HAP-1 (cell line): ENCODE data around the gene FBXO24.

Experiments used
- DNase-seq, 2 experiments: peaks; one replicate each; pipeline ENCODE4 v3.0.0-alpha.2; 2016 to 2020; ENCODE audit warnings: low spot score in 2 of 2
- H3K27me3 ChIP-seq: fragments of 250-450 bp; sonication (Bioruptor Pico); 2 replicates; pipeline ENCODE4 v1.5.1; 2020; ENCODE audit warnings: low read depth, mild to moderate bottlenecking, moderate library complexity
- H3K36me3 ChIP-seq: fragments of 250-450 bp; sonication (Bioruptor Pico); replicated peaks from 2 replicates; pipeline ENCODE4 v1.5.1; 2020; ENCODE audit warnings: mild to moderate bottlenecking
- H3K4me1 ChIP-seq: fragments of 250-450 bp; sonication (Bioruptor Pico); 2 replicates; pipeline ENCODE4 v1.5.1; 2020; ENCODE audit warnings: mild to moderate bottlenecking
- H3K4me3 ChIP-seq: fragments of 250-450 bp; sonication (Bioruptor Pico); 2 replicates; pipeline ENCODE4 v1.5.1; 2020; ENCODE audit warnings: mild to moderate bottlenecking, moderate library complexity
- H3K9me3 ChIP-seq: fragments of 250-450 bp; sonication (Bioruptor Pico); 2 replicates; pipeline ENCODE4 v1.5.1; 2020; ENCODE audit warnings: mild to moderate bottlenecking, moderate library complexity
- in situ Hi-C: fragments of 300-500 bp; cut with MboI; formaldehyde crosslinking; loops from 3 replicates; pipeline ENCODE4 v1.14.3; 2020; ENCODE audit warnings: low sequenced_read_pairs, inconsistent platforms, mixed read lengths

FBXO24 gene

DNA sequence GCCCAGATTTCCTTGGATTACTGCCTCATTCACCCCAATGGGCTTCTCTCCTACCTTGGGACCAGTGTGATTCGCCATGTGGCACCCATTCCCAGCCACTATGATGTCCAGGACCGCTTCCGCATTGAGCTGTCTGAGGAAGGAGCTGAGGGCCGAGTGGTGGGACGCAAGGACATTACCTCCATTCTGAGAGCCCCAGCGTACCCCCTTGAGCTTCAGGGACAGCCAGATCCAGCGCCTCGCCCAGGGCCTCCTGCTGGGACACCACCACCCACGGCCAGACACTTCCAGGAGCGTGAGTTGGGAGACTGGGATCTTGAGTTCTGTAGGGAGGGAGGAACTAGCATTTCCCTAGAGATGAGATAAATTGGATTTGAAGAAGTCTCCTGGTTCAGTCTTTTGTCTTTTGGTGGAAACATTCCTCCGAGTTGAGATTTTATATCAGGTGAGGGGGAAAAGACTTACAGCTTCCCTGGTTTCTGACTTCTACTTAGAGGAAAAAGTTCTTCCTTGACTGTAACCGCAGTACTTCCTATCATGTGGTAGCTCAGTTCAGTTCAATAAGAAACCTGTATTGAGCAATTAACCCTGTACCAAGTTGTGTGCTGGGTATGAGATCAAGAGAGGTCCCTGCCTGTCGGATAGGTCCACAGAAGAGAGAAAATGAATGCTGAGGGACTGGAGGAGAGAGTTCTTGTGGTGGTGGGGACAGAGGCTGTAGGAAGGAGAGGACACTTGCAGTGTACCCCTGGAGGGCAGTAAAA is 27.5 kb downstream of the FBXO24 start:
- H3K4me1 ChIP-seq: peaks cover 12% of the 10 kb centered on the region
- in situ Hi-C loops: no loop called here
- no peaks in the 10 kb centered on the region for H3K27me3 ChIP-seq
- no peaks in the 10 kb centered on the region for H3K9me3 ChIP-seq
- DNase-seq: no peak
- peak overlapping the region; percentile 68 for H3K4me3 ChIP-seq
- no peaks in the 10 kb centered on the region for H3K36me3 ChIP-seq

GRCh38 chr7:100614308-100614861 is 28.3 kb downstream of the FBXO24 start:
- peaks cover 12% of the 10 kb centered on the region for H3K4me1 ChIP-seq
- no peaks in the 10 kb centered on the region for H3K9me3 ChIP-seq
- no peaks in the 10 kb centered on the region for H3K27me3 ChIP-seq
- in situ Hi-C loops: no loop called here
- H3K4me3 ChIP-seq: no peak overlapping the region
- no peak for DNase-seq
- no peaks in the 10 kb centered on the region for H3K36me3 ChIP-seq

GRCh38 chr7:100620239-100620638 is 34.1 kb downstream of the FBXO24 start:
- Histone ChIP-seq H3K36me3 (no peaks in the 10 kb centered on the region), H3K4me3 (no peak overlapping the region), H3K4me1 (no peaks in the 10 kb centered on the region), H3K9me3 (no peaks in the 10 kb centered on the region), H3K27me3 (no peaks in the 10 kb centered on the region)
- in situ Hi-C loops: no loop called here
- no peak for DNase-seq

GRCh38 chr7:100620804-100621203 is 34.7 kb downstream of the FBXO24 start:
- no peak overlapping the region for H3K4me3 ChIP-seq
- no peaks in the 10 kb centered on the region for H3K9me3 ChIP-seq
- no peaks in the 10 kb centered on the region for H3K27me3 ChIP-seq
- DNase-seq: no peak
- in situ Hi-C loops: no loop called here
- H3K36me3 ChIP-seq: no peaks in the 10 kb centered on the region
- no peaks in the 10 kb centered on the region for H3K4me1 ChIP-seq

DNA sequence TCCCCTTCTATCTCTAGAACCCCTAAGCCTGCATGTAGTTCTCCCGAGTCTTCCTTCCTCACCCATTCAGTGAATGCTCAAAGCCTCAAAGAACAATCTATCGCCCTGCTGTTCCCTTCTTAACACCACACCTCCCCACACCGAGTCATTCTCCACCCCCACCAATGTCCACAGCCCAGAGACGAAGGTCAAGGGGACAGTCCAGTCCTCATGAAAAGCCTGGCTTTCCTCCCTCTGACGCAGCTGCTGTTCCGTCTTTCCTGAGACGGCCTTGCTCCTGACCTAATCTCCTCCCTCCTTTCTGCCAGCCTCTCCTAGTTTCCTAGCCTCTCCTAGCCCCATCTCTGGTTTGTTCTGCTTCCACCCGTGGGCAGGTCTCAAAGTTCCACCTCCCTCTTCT is 35.4 kb downstream of the FBXO24 start:
- H3K36me3 ChIP-seq: no peaks in the 10 kb centered on the region
- H3K4me1 ChIP-seq: peaks cover 4% of the 10 kb centered on the region; the same call in 1 of the 2 replicates
- no peak overlapping the region for H3K4me3 ChIP-seq
- no peaks in the 10 kb centered on the region for H3K27me3 ChIP-seq
- in situ Hi-C loops: no loop called here
- H3K9me3 ChIP-seq: no peaks in the 10 kb centered on the region
- no peak for DNase-seq

- in situ Hi-C loops: no loop called here
- no peak for DNase-seq
- H3K36me3 ChIP-seq: no peaks in the 10 kb centered on the region
- no peaks in the 10 kb centered on the region for H3K27me3 ChIP-seq
- H3K9me3 ChIP-seq: no peaks in the 10 kb centered on the region
- no peak overlapping the region for H3K4me3 ChIP-seq
- H3K4me1 ChIP-seq: peaks cover 10% of the 10 kb centered on the region
These were observed 38.1 kb downstream of the FBXO24 start for GRCh38 chr7:100623951-100624824.

DNA sequence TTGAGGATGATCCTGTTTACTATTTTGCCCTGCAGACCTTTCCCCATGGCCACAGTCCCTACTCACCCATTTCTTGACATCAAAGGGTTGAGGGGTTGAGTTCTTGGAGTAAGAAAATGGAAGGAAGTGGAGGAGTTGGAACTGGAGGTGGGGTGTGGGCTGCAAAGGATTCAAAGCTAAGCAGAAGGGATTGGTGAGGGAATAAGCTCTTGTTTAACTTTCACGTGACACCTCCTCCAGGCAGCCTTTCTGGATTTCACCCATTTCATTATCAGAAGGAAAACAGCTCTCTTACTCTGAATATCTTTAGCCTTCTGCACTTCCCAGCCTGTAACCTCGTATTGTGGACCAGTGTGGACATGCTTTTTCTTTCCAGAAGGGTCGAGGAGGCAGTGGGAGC is 39.9 kb downstream of the FBXO24 start:
- Histone ChIP-seq H3K4me3 (peak overlapping the region; percentile 47), H3K4me1 (peaks cover 10% of the 10 kb centered on the region), H3K27me3 (no peaks in the 10 kb centered on the region), H3K9me3 (no peaks in the 10 kb centered on the region), H3K36me3 (no peaks in the 10 kb centered on the region)
- DNase-seq: no peak
- in situ Hi-C loops: no loop called here

DNA sequence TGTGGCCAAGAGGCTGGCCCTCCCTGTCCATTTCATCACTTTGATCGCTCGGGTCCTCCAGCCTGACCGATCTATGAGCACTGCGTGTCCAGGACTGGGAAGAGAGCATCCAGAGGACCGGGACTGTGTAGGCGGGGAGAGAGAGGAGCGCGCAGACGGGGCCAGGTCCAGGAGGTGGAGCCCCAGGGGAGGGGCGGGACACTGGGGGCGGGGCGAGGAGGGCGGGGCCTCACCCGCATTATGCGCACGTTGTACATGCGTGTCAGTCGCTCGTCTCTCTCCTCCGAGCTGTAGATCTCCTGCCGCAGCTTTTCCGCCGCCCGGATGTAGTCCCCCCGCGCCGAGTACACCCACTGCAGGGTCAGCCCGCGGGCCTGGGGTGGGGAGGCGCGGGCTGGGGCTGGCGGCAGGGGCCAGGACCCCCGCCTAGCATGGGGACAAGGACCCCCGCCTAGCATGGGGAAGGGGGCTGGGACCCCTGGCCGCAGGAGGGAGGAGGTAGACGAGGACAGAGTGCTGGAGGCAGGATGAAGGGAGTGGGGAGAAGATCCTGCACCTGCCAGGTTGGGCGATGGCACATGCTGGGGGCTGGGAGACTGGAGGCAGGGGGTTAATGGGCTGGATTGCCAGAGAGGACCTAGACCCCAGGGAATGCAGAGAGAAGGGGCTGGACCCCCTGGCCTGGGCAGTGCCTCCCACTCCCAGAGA is 40.6 kb downstream of the FBXO24 start:
- peak; percentile 84 to 93 for DNase-seq
- Histone ChIP-seq H3K4me1 (peaks cover 10% of the 10 kb centered on the region), H3K36me3 (no peaks in the 10 kb centered on the region), H3K27me3 (no peaks in the 10 kb centered on the region), H3K9me3 (no peaks in the 10 kb centered on the region), H3K4me3 (peak overlapping the region; percentile 47)
- in situ Hi-C loops: no loop called here

- H3K4me1 ChIP-seq: peaks cover 10% of the 10 kb centered on the region
- peak overlapping the region; percentile 47 for H3K4me3 ChIP-seq
- no peaks in the 10 kb centered on the region for H3K36me3 ChIP-seq
- no peaks in the 10 kb centered on the region for H3K27me3 ChIP-seq
- DNase-seq: no peak
- in situ Hi-C loops: no loop called here
- no peaks in the 10 kb centered on the region for H3K9me3 ChIP-seq
These were observed 41.1 kb downstream of the FBXO24 start for GRCh38 chr7:100627238-100627549.

GRCh38 chr7:100629117-100629716 is 43.1 kb downstream of the FBXO24 start:
- H3K4me1 ChIP-seq: peaks cover 20% of the 10 kb centered on the region
- in situ Hi-C loops: no loop called here

GRCh38 chr7:100630066-100630465 is 43.9 kb downstream of the FBXO24 start:
- in situ Hi-C loops: no loop called here
- Histone ChIP-seq H3K9me3 (no peaks in the 10 kb centered on the region), H3K27me3 (no peaks in the 10 kb centered on the region), H3K4me3 (no peak overlapping the region), H3K4me1 (peaks cover 20% of the 10 kb centered on the region), H3K36me3 (no peaks in the 10 kb centered on the region)
- DNase-seq: no peak

More at GRCh38 chr7:100629117-100629716, 43.1 kb downstream of the FBXO24 start:
- DNase-seq: peak; percentile 37 to 83
- no peaks in the 10 kb centered on the region for H3K9me3 ChIP-seq
- H3K4me3 ChIP-seq: no peak overlapping the region
- no peaks in the 10 kb centered on the region for H3K36me3 ChIP-seq
- no peaks in the 10 kb centered on the region for H3K27me3 ChIP-seq

DNA sequence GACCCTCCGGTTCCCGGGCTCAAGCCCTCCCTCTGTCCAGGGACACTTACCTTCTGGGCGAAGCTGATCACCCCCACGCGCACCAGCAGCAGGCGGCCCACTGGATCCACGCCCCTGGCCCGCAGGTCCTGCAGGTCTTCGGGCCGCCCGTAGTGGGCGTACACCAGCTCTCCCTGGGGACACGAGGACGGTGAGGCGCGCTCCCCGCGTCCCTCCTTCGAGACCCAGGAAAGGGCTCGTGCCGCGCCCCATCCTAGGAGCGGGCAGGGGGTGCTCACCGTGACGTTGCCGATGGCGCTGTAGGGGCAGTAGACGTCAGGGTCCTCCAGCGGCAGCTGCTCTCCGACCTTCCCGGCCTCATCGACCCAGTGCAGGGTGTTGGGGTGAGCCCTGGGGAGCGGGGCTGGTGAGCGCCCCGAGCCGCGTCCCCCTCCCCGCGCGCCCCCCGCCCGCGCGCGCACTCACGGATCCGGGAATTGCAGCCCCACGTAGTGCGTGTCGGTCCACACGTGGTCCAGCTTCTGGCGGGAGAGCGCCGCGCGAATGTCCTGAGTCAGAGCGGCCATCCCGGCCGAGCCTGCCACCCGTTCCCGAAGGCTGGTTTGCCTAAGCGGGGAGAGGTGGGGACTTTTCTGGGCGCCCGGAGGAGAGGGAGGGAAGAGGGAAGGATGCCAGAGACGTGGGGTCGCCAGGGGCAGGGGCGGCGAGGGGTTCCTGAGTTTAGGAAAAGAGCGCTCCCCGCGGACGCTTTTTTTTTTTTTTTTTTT is 47.0 kb downstream of the FBXO24 start:
- DNase-seq: peak; percentile 42 to 85
- H3K36me3 ChIP-seq: no peaks in the 10 kb centered on the region
- in situ Hi-C loops: no loop called here
- H3K27me3 ChIP-seq: no peaks in the 10 kb centered on the region
- H3K9me3 ChIP-seq: no peaks in the 10 kb centered on the region
- H3K4me1 ChIP-seq: peaks cover 10% of the 10 kb centered on the region
- H3K4me3 ChIP-seq: peak overlapping the region; percentile 38
